HG03378 (cell line): ENCODE results near the gene ZNF436.

Source experiments
- ATAC-seq: cut with Tn5 transposase; IDR thresholded peaks from one replicate; pipeline ENCODE4 v1.9.1; 2021; ENCODE audit warnings: mild to moderate bottlenecking, moderate library complexity; ENCODE audit not compliant: unreplicated experiment

Gene ZNF436

GRCh38 chr1:23369335-23370013, at the start of gene ZNF436:
Gene ZNF436, minus strand, starts transcription at chr1:23369836. Its CDS starts 1,831 bp downstream, at chr1:23368005.
- no peak for ATAC-seq

DNA sequence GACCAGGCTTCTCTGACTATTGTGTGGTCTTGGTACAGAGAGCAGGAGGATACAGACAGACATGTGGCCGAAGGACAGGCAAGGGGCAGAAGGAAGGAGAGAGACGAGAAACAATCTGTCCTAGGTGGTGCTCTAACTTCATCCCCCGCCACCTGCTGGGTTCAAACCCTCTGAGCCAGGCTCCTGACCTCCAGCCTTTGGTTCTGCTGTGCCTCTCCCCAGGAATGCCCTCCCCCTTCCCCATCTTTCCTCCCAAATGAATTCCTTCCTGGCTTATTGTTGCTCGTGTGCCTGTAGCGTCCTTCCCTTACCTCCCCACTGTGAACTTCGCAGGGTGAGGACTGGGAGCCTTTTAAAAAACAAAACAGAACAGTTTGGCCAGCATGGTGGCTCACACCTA, 49.5 kb upstream of the ZNF436 start:
- no peak for ATAC-seq

DNA sequence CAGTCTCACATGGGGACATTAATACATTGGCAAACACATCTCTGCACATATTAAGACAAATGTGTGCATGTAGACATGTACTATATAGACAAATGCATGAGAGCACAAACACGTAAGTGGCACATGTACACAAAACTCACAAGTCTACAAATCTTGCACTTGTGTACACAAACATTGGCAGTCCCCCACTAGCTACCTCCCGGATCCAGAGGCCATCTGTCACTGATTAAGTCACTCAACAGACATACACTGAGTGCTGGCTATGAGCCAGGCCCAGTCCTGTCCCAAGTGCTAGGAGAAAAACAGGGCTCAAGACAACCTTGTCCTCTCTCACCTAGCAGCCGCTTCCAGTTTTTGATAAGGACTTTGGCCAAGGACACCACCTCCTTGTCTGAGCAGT, 47.9 kb upstream of the ZNF436 start:
- no peak for ATAC-seq

- no peak for ATAC-seq
Observed at GRCh38 chr1:23416964-23417363, 47.3 kb upstream of the ZNF436 start.

DNA sequence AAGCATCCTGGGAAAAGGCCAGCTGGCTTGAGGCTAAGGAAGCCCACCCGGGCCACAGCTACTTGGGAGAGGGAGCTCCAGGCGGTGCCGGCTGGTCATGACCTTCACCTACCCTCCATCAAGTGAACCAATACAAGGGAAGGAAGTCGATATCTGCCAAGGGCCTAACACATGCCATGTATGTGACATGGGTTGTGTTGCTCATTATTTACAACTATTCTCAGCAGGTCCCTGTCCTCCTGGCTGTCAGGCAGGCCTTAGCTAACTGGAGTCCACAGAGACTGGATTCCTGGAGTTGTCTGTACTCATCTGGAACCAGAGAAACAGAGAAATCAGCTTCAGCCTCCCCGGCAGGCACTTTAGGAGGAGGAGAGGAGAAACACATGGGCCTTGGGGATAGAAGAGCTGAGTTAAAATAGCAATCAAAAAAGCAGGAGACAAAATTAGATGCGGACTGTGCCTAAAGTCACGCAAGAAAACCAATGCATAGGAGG, 39.2 kb upstream of the ZNF436 start:
- no peak for ATAC-seq

DNA sequence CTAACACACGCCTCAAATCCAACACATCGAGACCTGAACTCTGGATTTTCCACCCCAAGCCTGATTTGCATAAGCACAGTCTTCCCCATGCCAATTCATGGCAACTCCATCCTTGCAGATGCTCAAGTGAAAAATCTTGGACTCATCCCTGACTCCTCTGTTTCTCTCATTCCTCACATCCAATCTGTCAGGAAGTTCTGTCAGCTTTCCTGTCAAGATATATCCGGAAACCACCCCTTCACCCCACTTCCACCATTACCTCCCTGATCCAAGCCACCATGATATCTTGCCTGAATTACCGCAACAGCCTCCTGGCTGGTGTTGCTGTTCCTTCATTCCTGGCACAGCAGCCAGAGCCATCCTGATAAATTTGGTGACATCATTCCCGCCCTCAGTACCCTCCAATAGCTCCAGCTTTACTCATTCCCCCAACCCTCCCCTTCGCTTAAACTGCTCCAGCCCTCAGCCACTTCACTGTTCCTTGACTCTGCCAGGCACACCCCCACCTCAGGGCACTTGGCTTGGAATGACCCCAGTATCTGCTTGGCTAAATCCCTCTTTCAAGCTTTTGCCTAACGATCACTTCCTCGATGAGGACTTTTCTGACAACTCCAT, 37.5 kb upstream of the ZNF436 start:
- no peak for ATAC-seq

DNA sequence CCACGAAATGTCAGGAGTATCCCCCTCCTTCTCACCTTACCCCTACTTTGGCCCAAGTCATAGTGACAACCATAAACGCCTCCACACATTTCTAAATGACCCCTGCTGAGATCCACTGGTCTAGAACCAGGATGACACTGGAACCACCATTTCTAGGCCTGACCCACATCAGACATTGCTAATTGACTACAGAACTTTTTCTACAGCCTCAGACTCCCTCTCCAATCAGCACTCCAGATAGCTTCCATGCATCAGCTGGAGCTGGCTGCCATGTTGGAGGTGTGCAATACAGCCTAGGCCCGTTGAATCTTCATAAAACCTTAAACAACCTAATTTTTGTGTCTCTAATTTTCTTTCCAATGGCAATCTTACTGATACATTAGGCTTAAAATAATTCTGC, 36.3 kb upstream of the ZNF436 start:
- ATAC-seq, result no peak

- no peak for ATAC-seq
Observed at GRCh38 chr1:23403735-23404486, 34.3 kb upstream of the ZNF436 start.

GRCh38 chr1:23403355-23403734, 33.7 kb upstream of the ZNF436 start:
- ATAC-seq, result no peak

DNA sequence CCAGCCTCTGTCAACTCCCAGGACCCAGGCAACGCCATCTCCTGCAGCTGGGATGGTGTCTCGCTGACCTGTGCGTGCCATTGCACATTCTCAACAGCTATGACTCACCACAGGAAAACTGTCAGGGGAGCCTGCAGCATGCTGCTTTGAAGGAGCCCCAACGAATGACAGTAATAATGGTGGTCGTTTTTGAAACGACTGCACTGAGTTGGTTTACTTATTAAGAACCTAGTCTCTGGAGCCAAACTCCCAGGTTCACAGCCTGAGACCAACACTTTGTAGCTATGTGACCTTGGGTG, 33.4 kb upstream of the ZNF436 start:
- ATAC-seq, result no peak

GRCh38 chr1:23402286-23403037, 32.8 kb upstream of the ZNF436 start:
- no peak for ATAC-seq

GRCh38 chr1:23401313-23401712, 31.7 kb upstream of the ZNF436 start:
- no peak for ATAC-seq

DNA sequence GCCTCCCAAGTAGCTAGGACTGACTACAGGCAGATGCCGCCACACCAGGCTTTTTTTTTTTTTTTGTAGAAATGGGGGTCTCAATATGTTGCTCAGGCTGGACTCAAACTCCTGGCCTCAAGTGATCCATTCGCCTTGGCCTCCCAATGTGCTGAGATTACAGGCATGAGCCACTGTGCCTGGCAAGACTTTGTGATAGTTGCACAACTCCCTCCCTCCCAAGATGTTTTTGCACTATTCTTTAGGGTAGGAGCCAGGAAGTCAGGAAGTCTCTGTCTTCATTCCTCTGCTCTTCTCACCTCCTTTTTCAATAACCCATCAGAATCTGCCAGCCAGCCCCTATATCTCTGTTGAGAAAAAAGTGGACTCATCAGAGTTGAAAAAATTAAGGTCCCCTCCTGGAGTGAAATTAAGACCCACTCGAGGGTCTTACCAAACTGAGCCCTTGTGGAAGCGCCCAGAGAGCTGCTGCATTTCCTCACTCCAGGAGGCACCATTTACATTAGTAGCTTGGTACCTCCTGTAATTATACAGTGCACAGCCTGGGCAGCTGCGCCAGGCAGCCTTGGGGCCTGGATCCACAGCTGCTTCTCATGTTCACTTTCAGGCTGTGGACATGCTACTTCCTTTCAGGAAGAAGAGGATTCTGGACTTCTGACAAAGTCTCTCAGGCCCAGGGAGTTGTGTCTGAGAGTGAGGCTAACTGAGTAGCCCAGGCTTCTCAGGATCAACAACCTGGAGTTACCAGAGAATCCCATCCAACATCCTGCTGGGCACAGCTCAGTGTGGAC, 30.9 kb upstream of the ZNF436 start:
- no peak for ATAC-seq

GRCh38 chr1:23399229-23399628, 29.6 kb upstream of the ZNF436 start:
- no peak for ATAC-seq

DNA sequence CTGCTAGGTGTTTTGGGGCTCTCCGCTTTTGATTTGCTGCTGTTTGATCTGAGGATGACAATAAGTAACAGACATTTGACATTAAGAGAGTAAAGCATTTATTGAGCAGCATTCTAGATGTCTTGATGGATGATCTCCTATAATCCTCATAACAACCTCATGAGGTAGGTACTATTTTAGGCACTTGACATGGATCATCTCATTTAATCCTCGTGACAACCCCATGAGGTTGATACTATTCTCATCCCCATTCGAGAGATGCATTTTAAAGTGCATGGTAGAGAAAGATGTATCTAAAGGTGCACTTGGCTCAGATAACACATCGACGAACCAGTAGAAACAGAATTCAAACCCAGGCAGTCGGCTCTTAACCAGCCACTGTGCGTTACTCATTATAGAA, 28.3 kb upstream of the ZNF436 start:
- no peak for ATAC-seq

- no peak for ATAC-seq
Observed at GRCh38 chr1:23396380-23396779, 26.7 kb upstream of the ZNF436 start.

DNA sequence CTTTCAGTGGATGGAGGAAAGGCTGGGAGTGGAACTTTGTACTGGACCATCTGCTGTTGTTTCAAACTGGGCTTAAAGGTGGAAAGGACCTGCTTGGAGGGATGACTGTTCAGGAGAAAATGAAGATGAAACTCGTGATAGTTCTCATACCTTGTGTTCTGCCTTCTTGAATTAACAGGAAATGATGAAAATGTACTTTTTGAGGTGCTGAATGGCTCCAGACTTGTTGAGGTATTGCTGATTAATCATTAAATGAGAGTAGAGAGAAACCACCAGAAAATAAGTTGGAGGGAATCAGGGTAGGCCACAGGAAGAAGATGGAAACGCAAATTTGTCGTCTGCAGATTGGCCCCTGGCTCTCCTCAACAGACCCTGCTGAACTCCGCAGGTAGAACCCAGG, 26.2 kb upstream of the ZNF436 start:
- ATAC-seq, result no peak

DNA sequence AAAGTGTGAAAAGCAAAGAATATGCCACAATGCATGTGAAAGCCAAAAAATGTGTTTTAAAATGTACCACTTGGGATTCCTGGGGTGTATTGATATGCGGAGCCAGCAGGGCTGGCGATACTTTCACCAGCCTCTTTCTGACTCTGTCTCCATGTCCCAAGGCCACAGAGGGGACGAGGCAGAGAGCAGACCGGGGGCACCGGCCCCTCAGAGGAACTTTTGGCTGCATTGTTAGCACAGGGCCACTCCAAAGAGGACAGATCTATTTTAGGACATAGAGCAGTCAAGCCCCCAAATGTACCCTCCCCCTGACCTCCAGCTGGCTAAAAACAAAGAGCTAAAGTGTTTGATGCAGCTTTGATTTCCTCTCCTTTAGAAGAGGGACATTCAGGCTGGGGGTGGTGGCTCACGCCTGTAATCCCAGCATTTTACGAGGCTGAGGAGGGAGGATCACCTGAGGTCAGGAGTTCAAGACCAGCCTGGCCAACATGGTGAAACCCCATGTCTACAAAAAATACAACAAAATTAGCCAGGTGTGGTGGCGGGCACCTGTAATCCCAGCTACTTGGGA, 25.6 kb upstream of the ZNF436 start:
- ATAC-seq, result no peak

GRCh38 chr1:23394684-23395083, 25.0 kb upstream of the ZNF436 start:
- no peak for ATAC-seq

DNA sequence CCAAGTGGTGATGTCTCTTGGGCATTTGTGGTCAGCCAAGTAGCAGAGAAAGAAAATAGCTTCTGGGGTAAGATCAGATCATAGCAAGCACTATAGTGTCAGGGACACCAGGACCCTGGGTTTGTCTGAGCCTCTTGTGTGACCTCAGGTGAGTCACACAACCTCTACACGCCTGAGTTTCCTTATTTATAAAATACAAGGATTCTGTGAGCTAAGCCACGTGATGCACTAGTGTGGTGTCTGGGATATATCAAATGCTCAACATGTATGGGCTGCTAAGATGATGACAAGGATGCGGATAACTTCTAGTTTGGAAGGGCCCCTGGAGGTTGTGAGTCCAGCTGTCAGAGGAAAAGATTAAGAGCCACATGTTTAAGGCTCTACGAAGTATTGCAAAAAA, 24.5 kb upstream of the ZNF436 start:
- ATAC-seq, result no peak
